Panc1 (cell line): ENCODE results near the gene FAM168B. TPM values are rescaled to one million over a fixed set of nuclear protein-coding genes. Genes with fewer than 3 reads are reported as not detected.

Experiments
- ATAC-seq: fragments of 200-7000 bp; cut with Tn5 transposase; 2 replicates; pipeline ENCODE4 v1.9.1; 2020; ENCODE audit warnings: mild to moderate bottlenecking, moderate library complexity
- BruUV-seq: library from RNA; stranded (reverse); fragments of 400-500 nt; replicated peaks from 2 replicates; lab custom pipeline; 2021; lab: Mats Ljungman, UMichigan
- CTCF ChIA-PET: fragments of 300-600 bp; sonication (Branson Sonifier 250); formaldehyde crosslinking; loops from one replicate; lab custom pipeline; 2022; ENCODE audit warnings: antibody characterized with exemption; lab: Charles Lee
- POLR2A ChIA-PET: fragments of 300-600 bp; sonication (Branson Sonifier 250); formaldehyde crosslinking; loops from one replicate; lab custom pipeline; 2022; ENCODE audit warnings: antibody characterized with exemption; lab: Charles Lee
- DNase-seq: peaks from one replicate; pipeline ENCODE4 v3.0.0-alpha.2; 2010; ENCODE audit warnings: low read depth, low spot score
- H3K27ac ChIP-seq: 2 replicates; pipeline ENCODE4 v1.5.1; 2011; ENCODE audit warnings: mild to moderate bottlenecking, low read length, inconsistent platforms
- H3K27me3 ChIP-seq: fragments of 200-500 bp; sonication (Bioruptor generic); 2 replicates; pipeline ENCODE4 v1.6.0; 2014; ENCODE audit warnings: low read length, inconsistent platforms; ENCODE audit not compliant: control insufficient read depth, insufficient read depth
- H3K36me3 ChIP-seq: fragments of 200-500 bp; sonication (Bioruptor generic); 2 replicates; pipeline ENCODE4 v1.5.1; 2014; ENCODE audit warnings: inconsistent platforms, mild to moderate bottlenecking, low read length, moderate library complexity; ENCODE audit not compliant: control insufficient read depth, insufficient read depth
- H3K4me1 ChIP-seq: 2 replicates; pipeline ENCODE4 v1.5.1; 2011; ENCODE audit warnings: inconsistent platforms, mild to moderate bottlenecking, low read length, moderate library complexity; ENCODE audit not compliant: control insufficient read depth, insufficient read depth
- H3K4me3 ChIP-seq, 2 experiments: 2 replicates each; pipeline ENCODE4 v1.5.1; 2011 to 2012; ENCODE audit warnings: low read depth in 2 of 2, low read length in 2 of 2, mild to moderate bottlenecking in 2 of 2, inconsistent platforms in 1 of 2, moderate library complexity in 1 of 2
- H3K9me3 ChIP-seq: fragments of 200-500 bp; sonication (Bioruptor generic); 2 replicates; pipeline ENCODE4 v1.5.1; 2014; ENCODE audit warnings: low read depth, mild to moderate bottlenecking, inconsistent platforms, low read length, moderate library complexity; ENCODE audit not compliant: control insufficient read depth, insufficient read depth
- CTCF ChIP-seq: fragments of 450-650 bp; IDR thresholded peaks from 2 replicates; pipeline ENCODE4 v1.5.1; 2017; ENCODE audit warnings: mild to moderate bottlenecking
- POLR2AphosphoS5 ChIP-seq: IDR thresholded peaks from 2 replicates; pipeline ENCODE4 v1.6.1; 2012; ENCODE audit warnings: mild to moderate bottlenecking, low read depth, low read length, moderate library complexity
- REST ChIP-seq, 2 experiments: IDR thresholded peaks; 2 replicates each; pipeline ENCODE4 v1.6.1; 2011 to 2012; ENCODE audit warnings: low read depth in 2 of 2, control low read depth in 1 of 2, low read length in 1 of 2, mild to moderate bottlenecking in 1 of 2, moderate library complexity in 1 of 2; ENCODE audit not compliant: insufficient read depth in 1 of 2
- SIN3A ChIP-seq: IDR thresholded peaks from 2 replicates; pipeline ENCODE4 v1.6.1; 2012; ENCODE audit warnings: low read depth, mild to moderate bottlenecking, low read length, moderate library complexity, borderline replicate concordance; ENCODE audit not compliant: insufficient read depth
- TCF7L2 ChIP-seq: IDR thresholded peaks from 2 replicates; pipeline ENCODE4 v1.6.1; 2011; ENCODE audit warnings: mild to moderate bottlenecking, low read depth, low read length, inconsistent platforms
- in situ Hi-C: cut with HindIII; loops from 2 replicates; pipeline ENCODE4 v1.10.0; 2016; ENCODE audit warnings: low sequenced_read_pairs, low pct_unique_long_range_greater_than_20kb
- intact Hi-C: fragments of 100-400 bp; cut with micrococcal nuclease; formaldehyde crosslinking; loops from one replicate; pipeline ENCODE4 v1.10.0; 2022; ENCODE audit not compliant: unreplicated experiment
- total RNA-seq: library from RNA; stranded (reverse); gene quantifications from one replicate; pipeline ENCODE4 v1.2.1, GENCODE V29; 2021; ENCODE audit not compliant: unreplicated experiment

The FAM168B gene
- total RNA-seq, 1 experiment from 2014 or later: 137 TPM

DNA sequence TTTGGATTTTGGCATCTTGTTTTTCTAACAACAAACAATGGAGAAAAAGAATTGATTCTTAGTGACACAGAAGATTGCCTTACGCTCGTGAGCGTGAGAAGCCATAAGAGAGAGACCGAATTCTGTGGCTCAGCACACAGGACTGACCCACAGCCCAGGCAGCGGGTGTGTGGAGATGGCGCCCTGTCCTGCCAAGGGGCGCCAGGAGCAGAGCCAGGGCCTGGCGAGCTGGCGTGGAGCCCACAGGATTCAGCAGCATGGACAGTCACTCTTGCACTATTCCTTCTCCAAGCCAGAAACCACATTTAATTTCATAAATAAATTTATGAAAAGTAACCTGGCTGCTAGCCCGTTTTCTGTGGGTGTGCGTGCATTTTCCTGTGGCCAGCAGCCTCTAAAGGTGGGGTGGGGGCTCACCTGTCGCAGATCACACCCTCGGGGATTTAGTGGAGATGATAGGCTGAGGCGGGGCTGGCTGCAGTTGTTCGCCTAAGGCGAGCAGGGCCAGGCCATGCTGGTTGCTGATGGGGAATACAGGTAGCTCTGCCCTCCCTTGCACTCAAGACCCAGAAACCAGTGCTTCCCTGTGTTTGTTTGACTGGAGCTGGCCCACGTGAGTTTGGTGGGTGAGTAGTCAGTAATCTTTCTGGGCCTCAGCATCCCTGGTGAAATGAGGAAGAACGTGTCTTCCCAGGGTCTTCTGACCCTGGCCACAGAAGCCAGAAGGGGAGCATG lies 46.2 kb downstream of the FAM168B start:
- TF ChIP-seq TCF7L2 (no peak), REST (IDR thresholded peaks at IDR 0.05; ENCODE audit: insufficient read depth in 1 of 2, low read depth in 2 of 2, low read length in 1 of 2) (no peak), SIN3A (no peak), CTCF (no peak), POLR2AphosphoS5 (no peak)
- in situ Hi-C loops: no loop called here
- Histone ChIP-seq H3K27me3 (no peaks in the 10 kb centered on the region), H3K4me1 (no peaks in the 10 kb centered on the region), H3K4me3 (no peak overlapping the region), H3K27ac (no peak overlapping the region), H3K9me3 (no peaks in the 10 kb centered on the region), H3K36me3 (peaks cover 7% of the 10 kb centered on the region; the same call in 1 of the 2 replicates)
- CTCF ChIA-PET: no interaction called here
- DNase-seq (no peak), ATAC-seq (no peak)
- no TSS peak for BruUV-seq
- POLR2A ChIA-PET: no interaction called here
- intact Hi-C loops: no loop called here

DNA sequence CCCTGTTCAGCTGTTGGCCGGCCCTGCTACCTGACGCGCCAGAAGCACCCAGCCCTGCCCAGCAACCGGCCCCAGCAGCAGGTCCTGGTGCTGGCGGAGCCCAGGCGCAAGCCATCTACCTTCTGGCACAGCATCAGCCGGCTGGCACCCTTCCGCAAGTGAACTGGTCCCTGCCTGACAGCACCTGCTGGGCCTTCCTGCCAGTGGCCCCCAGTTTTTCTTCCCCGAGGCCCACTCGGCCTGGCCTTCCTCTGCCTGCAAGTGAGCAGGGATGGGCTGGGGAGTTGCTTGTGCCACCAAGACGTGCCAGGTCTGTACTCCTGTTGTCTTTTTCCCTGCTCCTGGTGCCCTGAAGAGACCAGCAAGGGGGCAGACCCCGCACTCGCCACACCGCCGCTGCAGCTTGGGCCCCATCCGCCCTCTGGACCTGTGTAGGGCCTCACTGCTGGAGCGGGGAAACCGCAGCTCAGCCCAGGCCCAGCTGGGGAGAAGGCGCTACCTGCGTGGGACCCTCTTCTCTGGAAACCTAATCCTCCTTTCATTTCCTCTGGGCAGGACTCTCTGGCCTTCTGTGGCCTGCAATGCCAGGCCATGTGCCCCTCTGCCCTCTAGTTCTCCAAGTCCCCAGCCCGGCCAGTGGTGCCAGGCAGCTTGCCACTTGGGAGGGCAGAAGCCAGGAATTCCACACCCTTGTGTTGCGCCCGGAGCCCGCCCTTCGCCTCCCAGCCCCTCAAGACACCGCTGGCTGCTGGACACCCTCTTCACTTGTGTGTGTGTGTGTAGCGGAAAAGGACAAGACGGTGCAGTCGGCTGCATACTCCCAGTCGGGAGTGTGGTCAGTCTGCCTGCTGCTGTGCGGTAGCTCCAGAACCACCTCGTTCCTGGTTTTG lies 47.0 kb downstream of the FAM168B start:
- no peaks in the 10 kb centered on the region for H3K27me3 ChIP-seq
- H3K4me1 ChIP-seq: no peaks in the 10 kb centered on the region
- intact Hi-C loops (no loop called here), in situ Hi-C loops (no loop called here)
- DNase-seq: no peak
- ATAC-seq: no peak; the same call in 1 of the 2 replicates
- POLR2A ChIA-PET: no interaction called here
- CTCF ChIA-PET: no interaction called here
- H3K4me3 ChIP-seq: no peak overlapping the region
- H3K27ac ChIP-seq: no peak overlapping the region
- BruUV-seq: no TSS peak
- H3K36me3 ChIP-seq: peaks cover 3% of the 10 kb centered on the region; the same call in 1 of the 2 replicates
- TF ChIP-seq TCF7L2 (no peak), POLR2AphosphoS5 (no peak), CTCF (no peak), SIN3A (no peak), REST (IDR thresholded peaks at IDR 0.05; ENCODE audit: insufficient read depth in 1 of 2, low read depth in 2 of 2, low read length in 1 of 2) (no peak)
- no peaks in the 10 kb centered on the region for H3K9me3 ChIP-seq
